Activated T-cell treated with anti-CD3 and anti-CD28 coated beads, Interleukin-2, amount 50 U/mL, for 48 hours (primary cell): ENCODE measurements around the gene CDAN1.

ENCODE experiments used
- DNase-seq, 2 experiments: peaks; one replicate each; pipeline ENCODE4 v3.0.0-alpha.2; 2020

The CDAN1 gene

DNA sequence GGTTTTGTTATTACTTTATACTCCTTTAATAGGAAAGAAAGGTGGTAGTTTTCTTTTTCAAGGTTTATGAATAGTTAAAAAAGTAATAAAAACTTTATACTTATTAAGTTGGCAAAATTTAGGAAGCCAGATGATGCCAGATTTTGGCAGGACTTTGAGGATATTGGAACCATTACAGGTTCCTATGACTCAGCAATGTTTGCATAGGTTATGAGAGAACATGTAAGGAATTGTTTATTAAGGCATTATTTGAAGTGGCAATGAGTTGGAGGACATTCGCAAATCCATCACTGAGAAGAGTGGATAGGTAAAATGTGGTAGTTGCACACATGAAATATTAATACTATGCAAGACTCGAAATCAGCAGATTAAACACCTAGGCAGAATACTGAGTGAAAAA, 29.9 kb downstream of the CDAN1 start:
- DNase-seq, result no peak

GRCh38 chr15:42705336-42705735, 31.6 kb downstream of the CDAN1 start:
- no peak for DNase-seq

- DNase-seq, result peak; percentile 68 to 71
Measured at GRCh38 chr15:42704492-42704926, 32.4 kb downstream of the CDAN1 start.

- DNase-seq, result no peak
Measured at GRCh38 chr15:42696626-42697025, 40.3 kb downstream of the CDAN1 start.

DNA sequence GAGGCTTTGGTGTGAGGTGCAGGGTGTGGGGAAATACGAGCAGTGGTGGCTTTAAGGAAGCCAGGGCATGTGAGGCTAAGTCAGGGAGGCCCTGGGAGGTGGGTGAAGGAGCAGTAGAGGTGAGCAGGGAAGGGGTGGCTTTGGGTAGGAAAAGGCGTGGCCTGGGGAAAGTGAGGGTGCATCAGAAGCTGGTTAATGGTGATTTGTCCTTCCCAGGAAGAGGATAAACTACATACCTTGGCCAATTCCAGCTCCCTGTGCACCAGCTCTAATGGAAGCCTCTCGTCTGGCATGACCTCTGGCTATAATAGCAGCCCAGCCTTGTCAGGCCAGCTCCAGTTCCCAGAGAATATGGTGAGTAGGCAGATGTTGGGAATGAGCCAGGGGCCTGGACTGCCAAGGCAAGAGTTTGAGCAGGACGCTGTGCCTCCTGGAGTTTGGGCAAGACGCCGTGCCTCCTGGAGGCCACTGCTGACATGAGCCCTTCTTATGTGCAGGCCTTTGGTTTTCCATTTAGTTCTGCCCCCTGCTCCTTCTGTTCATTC, 41.3 kb downstream of the CDAN1 start:
- DNase-seq, result no peak

DNA sequence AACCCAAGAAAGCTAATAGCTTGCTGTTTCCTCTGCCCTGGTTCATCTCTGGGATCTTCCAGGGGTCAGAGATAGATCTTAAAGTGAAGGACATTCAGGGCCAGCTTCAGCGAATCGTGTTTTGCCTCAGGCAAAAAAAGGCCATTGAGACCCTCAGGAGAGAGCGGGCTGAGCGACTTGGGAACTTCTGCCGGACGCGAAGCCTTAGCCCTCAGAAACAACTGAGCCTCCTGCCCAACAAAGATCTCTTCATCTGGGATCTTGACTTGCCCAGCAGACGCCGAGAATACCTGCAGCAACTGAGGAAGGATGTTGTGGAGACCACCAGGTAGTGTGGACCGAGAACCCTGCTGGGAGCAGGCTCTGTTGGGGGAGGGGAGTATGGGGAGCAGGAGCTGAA, 42.5 kb downstream of the CDAN1 start:
- DNase-seq, result no peak

DNA sequence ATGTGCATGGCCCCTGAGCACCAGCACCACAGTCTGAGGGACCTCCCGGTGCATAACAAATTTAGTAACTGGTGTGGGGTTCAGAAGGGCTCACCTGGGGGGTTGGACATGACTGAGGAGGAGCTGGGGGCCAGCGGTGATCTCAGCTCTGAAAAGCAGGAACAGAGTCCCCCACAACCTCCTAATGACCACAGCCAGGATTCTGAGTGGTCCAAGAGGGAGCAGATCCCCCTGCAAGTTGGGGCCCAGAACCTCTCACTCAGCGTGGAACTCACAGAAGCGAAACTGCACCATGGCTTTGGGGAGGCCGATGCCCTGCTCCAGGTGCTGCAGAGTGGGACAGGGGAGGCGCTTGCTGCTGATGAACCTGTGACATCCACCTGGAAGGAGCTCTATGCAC, 43.0 kb downstream of the CDAN1 start:
- no peak for DNase-seq

GRCh38 chr15:42693496-42693895, 43.4 kb downstream of the CDAN1 start:
- DNase-seq, result no peak

- no peak for DNase-seq
Measured at GRCh38 chr15:42692997-42693396, 43.9 kb downstream of the CDAN1 start.

GRCh38 chr15:42692536-42692935, 44.4 kb downstream of the CDAN1 start:
- DNase-seq, result no peak

DNA sequence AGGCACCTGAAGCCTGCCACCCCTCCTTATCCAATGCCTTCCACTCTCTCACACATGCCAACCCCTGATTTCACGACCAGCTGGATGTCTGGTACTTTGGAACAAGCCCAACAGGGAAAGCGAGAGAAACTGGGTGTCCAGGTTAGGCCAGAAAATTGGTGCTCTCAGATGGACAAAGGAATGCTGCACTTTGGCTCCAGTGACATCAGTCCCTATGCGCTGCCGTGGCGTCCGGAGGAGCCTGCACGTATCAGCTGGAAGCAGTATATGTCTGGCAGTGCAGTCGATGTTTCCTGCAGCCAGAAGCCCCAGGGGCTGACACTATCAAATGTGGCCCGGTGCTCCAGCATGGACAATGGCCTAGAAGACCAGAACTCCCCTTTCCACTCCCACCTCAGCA, 45.2 kb downstream of the CDAN1 start:
- DNase-seq, result no peak

- peak in 1 of 2 experiments; percentile 43 for DNase-seq
Measured at GRCh38 chr15:42691308-42691707, 45.6 kb downstream of the CDAN1 start.

DNA sequence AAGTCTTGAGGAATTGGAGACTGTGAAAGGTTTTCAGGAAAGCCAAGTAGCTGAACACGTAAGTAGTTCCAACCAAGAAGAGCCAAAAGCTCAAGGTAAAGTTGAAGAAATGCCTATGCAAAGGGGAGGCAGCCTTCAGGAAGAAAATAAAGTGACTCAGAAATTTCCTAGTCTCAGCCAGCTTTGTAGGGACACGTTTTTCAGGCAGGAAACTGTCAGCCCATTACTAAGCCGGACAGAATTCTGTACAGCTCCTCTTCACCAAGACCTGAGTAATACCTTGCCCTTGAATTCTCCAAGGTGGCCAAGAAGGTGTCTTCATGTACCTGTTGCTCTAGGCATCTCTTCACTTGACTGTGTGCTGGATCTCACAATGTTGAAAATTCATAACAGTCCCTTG, 48.6 kb downstream of the CDAN1 start:
- DNase-seq, result no peak

- no peak for DNase-seq
Measured at GRCh38 chr15:42687740-42688139, 49.2 kb downstream of the CDAN1 start.

GRCh38 chr15:42686281-42686680, 50.6 kb downstream of the CDAN1 start:
- no peak for DNase-seq

GRCh38 chr15:42681119-42681518, 55.8 kb downstream of the CDAN1 start:
- DNase-seq, result no peak

DNA sequence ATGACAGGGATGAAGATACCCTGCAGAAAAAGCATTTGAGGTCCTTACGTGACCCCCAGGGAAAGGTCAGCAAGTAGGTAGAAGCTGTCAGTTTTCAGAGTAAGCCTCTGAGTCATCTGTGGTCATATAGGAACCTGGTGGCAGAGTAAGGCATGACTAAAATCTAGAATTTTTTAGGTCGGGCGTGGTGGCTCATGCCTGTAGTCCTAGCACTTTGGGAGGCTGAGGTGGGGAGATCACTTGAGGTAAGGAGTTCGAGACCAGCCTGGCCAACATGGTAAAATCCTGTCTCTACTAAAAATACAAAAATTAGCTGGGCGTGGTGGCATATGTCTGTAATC, 56.8 kb downstream of the CDAN1 start:
- peak; percentile 68 to 73 for DNase-seq

DNA sequence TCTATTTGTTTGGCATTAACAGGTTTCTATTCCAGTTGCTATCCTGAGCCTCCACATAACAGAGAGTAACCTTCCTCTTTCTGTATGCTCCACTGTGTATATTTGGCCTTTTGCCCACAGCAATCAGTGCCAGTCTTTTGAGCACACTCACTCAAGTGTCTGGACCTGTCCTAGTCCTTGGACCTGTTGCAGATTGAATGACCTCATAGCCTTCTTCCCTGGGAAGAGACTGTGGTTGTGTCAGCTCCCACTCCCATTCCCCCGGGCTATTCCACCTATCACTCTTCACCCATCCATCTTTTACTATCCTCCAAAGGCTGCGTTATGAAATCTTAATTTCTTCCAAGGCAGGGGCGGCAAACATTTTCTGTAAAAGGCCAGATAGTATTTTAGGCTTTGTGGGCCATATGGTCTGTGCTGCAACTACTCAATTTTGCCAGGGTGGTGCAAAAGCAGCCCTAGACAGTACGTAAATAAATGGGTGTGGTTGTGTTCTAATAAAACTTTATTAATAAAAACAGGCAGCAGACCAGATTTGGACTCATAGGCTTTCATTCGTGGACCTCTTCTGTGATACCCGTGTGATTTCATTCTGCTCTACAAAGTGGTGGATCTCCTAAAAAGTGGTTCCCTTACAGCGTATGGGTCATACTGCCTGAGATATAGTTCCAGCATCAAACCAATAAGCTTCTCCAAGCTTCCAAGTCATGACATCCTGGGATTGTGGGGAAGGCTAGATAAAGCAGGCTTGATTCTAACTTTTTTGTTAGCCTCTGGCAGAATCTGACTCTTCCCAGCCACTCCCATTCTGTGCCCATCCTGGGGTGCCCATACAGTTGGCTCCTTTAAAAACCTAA, 57.4 kb downstream of the CDAN1 start:
- DNase-seq, result no peak

DNA sequence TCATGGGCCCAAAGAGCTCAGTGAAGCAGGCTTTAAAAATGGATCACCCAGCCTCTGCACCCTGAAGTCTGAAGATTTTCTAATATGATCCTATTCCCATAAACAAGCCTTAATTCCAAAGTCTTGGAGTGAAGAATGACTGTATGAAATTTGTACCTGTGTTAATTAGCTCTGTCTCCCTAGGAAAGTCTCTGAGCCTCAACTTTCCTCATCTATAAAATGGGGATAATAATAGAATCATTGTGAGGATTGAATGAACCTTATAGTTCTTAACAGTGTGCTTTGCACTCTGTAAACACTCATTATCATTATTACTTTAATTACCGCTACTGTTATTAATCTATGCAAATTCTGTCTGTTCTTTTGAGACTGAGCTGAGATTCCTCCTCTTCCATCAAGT, 61.9 kb downstream of the CDAN1 start:
- DNase-seq, result no peak

GRCh38 chr15:42674472-42674871, 62.5 kb downstream of the CDAN1 start:
- DNase-seq, result no peak
